GM21723 (cell line): ENCODE data around the gene MGAT4B.

ENCODE experiments used
- ATAC-seq: cut with Tn5 transposase; IDR thresholded peaks from one replicate; pipeline ENCODE4 v1.9.1; 2021; ENCODE audit warnings: mild to moderate bottlenecking, moderate library complexity; ENCODE audit not compliant: unreplicated experiment

Gene MGAT4B

DNA sequence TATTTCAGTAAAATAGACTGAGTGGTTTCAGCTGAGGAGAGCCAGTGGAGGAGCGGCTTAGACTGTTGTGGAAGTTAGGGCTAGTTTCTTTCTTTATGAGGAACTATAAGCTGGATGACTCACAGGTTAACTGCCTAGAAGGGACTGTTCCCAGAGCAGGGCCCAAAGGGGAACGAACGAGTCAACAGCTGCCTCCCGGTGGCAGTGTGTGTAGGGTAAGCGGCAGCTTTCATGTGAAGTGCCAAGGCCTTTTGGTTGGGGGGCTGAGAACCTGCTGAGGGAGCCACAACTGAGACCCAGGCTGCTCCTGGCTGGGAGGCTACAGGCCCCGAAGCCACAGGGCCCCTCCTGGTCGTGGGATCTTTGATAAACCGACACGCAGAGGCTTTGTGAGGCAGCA lies 21.0 kb upstream of the MGAT4B start:
- ATAC-seq = no peak

DNA sequence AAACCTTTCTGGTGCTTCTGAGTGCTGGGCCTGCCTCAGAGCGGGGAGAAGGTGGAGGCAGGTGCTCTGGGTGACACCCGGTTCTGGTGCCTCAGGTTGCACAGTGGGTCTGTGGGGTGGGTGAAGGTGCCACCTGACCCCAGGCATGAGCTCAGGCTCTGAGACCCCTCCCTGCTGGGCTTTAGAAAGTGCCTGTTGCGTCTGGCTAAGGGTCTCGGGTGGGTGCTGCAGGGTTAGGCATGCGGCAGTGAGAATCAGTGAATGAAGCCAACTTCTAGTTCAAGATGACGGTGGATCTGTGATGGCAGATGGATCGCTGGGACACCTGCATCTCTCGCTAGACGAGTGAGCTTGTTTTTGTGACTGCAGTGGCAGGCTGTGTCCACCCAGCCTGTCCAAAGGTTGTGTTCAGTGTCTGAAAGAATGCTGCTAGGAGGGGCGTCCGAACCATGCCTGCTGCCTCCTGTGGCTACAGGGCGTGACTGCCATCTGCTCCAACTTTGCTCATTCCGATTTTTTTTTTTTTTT lies 19.1 kb upstream of the MGAT4B start:
- no peak for ATAC-seq

DNA sequence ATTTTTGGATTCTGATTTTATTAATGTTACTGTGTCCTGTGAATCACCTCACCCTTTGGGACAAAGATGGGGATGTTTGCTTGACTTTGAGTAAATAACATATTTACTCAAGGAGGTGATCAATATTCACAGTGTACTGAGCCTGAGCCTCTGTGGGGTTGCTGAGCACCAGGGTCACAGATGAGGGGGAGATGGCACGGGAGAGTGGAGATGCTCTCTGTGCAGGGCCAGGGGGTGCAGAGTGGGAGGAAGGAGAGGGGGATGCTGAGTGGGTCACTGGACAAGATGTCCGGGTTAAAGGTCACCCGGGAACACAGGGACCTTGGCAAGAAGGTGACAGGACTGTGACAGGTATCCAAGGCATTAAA lies 18.1 kb upstream of the MGAT4B start:
- no peak for ATAC-seq

DNA sequence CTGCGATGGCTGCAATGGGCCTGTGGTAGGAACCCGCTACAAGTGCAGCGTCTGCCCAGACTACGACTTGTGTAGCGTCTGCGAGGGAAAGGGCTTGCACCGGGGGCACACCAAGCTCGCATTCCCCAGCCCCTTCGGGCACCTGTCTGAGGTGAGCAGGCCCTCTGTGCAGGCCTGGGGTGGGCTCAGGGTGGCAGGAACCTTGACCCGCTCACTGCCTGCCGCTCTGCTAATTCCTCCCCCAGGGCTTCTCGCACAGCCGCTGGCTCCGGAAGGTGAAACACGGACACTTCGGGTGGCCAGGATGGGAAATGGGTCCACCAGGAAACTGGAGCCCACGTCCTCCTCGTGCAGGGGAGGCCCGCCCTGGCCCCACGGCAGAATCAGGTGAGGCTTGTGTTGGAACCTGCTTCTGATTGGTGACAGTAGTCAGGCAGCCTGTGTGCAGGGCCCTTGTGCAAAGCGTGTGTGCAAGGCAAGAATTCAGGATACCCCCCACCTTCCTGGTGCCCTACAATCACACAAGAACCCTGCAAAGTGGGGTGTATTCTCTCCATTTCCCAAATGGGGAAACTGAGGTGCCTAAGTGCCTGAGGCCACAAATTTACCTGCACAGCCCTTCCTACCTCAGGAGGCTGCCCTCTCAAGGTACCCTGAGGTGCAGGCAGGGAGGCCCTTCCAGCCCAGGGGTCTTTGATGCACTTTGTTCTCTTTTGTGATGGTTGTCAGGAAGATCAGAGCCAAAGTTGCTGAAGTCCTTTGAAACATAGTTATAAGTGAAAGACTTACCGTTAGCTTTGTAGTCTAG lies 17.5 kb upstream of the MGAT4B start:
- no peak for ATAC-seq

DNA sequence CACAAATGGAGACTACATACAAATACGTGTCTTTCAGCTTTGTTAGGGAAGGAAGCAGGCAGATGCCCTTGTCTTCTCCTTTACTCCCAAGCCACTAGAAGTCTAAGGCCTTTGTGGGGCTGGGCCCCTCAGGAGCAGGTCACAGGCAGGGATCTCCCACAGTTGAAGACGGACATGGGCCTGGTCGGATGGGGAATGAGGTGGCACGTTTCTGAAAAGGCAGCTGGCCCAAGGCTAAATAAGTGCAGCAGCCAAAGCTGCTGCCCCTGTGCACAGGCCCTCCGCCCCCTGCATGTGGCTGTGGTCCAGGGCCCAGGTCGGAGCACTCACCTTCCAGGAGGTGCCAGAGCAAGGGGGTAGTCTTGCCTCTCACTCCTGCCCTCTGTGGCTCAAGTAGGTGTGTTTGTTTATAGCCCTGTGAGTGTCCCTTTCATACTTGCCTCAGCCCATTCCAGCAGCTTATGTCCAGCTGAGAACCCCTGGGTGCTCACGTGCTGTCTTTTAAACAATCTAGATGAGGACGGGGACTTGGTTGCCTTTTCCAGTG lies 15.9 kb upstream of the MGAT4B start:
- no peak for ATAC-seq

DNA sequence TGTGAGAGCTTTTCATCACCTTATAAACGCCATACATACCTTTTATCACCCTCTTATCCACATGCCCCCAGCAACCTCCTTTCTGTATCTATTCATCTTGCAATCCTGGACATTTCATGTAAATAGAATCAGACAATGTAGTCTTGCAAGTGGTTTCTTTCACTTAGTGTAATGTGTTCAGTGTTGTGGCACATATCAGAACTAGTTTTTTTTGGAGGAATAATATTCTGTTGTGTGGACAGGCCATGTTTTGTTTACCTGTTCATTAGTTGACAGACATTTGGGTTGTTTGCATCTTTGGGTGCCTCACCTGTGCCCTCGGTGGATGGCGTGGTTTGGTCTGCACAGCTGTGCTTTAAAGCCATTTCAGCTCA lies 15.4 kb upstream of the MGAT4B start:
- ATAC-seq = no peak

DNA sequence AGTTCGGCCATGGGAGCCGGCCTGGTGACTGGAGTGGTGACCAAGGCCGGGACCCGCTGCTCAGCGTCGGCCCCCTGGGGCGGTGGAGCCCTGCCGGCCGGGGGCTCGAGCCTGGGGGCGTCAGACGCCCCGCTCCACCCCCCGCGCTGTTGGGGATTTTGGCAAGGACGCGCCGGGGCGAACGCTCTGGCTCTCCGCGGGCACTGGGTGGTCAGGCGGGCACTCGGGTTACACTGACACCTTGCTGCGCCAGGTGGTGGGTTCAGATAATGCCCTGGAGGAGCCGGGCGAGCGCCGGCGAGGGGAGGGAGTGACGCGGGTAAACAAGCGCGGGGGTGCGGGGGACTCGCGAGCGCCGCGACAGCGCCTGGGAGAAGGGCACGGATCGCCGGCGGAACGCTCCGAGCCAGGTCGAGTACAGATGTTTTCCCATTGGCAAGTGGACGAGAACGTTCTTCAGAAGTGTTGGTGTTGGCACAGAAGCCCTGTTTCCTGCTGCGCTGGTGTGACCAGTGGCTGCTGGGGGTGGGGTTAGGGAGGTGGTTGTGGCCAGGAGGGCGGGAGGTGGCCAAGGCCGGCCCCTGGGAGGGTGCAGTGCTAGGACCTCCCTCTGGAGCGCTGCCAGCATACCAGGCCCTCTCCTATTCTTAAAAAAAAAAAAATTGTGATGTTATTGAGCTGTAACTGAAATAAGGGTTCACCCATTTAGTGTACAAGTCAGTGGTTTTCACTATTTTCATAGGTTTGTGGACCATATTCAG lies 14.8 kb upstream of the MGAT4B start:
- ATAC-seq = peak; percentile 48

DNA sequence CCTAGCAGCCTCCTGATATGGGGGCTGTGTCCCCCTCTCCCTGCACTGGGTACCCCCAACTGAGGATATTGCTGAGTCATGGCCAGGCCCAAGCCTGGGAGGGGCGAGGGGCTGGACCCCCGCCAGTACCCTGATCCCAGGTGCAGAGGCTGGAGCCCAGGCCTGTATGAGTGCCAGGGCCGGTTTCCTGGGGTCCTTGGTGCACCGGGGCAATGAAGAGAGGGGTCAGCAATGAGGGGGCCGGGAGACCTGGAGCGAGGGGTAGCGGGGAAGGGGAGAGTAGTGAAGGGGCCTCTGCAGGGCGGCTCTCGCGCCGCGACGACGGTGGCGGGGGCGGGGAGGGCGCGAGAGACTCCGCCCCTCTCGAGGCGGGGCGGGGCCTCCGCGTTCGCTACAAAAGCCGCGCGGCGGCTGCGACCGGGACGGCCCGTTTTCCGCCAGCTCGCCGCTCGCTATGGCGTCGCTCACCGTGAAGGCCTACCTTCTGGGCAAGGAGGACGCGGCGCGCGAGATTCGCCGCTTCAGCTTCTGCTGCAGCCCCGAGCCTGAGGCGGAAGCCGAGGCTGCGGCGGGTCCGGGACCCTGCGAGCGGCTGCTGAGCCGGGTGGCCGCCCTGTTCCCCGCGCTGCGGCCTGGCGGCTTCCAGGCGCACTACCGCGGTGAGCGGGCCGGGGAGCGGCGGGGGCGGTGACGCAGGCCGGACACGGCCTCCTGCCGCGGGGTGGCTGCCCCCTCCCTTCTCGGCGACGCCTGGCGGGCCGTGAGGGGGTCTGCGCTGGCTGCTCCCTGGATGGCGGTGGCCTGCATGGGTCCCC lies 14.0 kb upstream of the MGAT4B start, which contains the start of gene SQSTM1:
TSS of gene SQSTM1 (plus strand) at position 423 of the 815 bp plus-strand sequence. CDS start at position 455, 32 bp downstream.
- ATAC-seq = peak; percentile 39

DNA sequence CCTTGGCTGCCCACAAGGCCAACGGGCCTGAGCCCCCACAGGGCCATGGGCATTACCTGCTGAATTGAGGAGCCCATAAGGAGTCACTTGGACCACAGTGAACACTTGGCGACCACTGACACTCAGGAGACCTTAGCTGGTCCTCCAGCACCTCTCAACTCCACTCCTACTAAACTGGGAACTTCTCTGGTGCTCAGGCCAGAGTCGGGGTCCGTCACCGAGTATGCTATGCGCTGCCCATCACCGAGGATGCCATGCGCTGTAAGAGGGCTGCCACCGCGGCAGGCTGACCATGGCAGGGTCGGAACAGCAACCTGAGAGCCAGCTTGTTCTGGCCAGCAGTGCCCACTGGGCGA lies 13.4 kb upstream of the MGAT4B start:
- ATAC-seq = no peak

DNA sequence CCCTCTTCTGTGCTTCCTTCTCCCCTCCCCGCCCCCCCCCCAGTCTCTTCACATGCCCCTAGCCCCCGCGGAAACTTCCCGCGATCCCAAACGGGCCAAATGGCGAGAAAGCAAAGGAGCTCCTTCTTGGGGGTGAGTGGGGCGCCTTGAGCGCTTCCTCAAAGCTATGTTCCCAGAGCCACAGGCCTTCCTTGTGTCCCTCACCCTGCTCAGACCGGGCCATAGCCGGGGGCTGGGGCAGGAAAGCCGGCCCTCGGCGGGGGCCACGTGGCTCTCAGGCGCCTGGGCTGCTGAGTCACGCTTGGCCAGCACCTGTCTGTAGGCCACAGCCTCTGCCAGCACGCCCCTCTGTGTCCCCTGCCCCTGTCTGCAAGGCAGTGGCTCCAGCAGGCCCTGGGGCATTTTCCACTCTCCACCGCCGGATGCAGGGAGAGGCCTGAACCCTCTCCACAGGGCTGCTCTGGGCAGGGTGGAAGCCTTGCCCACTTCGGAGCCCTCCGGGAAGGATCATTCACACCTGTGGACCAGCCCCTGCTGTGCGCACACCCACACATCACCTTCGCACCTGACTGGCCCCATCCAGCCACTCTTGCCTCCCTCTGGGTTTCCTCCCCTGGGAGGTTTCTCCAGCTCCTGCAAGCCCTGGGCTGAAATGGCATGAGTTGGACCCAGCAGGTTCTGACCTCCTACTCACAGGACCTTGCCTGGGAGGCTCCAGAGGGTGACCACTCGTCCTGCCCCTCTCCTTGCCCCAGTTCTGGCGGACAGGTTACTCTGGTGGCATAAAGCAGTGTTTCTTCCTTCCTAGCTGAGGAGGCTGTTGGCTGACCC lies 12.8 kb upstream of the MGAT4B start:
- no peak for ATAC-seq

DNA sequence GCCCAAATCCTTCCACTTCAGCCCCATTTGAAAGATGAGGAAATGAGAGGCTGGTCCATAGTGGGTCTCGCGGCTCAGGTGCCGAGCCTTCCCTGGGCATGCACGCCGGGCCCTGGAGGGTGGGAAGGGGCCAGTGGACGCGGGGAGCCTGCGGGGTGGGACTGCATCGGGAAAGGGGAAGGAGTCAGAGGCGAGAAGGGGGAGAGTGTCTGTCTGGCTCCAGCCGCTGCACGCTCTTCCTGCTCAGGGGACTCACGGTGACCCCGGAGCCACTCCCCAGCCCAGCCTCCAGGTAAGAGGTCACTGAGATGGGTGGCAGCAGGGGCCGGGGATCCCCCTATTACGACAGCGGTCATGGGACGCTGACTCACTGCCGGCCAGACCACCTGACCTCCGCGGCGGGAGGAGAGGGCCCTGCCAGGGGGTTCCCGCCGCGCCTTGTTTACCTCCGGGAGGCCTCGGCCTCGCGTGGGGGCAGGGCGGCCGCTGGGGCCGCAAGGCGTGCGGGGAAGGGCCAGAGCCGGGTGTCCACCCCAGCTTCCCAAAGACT lies 12.2 kb upstream of the MGAT4B start:
- ATAC-seq = peak; percentile 66

DNA sequence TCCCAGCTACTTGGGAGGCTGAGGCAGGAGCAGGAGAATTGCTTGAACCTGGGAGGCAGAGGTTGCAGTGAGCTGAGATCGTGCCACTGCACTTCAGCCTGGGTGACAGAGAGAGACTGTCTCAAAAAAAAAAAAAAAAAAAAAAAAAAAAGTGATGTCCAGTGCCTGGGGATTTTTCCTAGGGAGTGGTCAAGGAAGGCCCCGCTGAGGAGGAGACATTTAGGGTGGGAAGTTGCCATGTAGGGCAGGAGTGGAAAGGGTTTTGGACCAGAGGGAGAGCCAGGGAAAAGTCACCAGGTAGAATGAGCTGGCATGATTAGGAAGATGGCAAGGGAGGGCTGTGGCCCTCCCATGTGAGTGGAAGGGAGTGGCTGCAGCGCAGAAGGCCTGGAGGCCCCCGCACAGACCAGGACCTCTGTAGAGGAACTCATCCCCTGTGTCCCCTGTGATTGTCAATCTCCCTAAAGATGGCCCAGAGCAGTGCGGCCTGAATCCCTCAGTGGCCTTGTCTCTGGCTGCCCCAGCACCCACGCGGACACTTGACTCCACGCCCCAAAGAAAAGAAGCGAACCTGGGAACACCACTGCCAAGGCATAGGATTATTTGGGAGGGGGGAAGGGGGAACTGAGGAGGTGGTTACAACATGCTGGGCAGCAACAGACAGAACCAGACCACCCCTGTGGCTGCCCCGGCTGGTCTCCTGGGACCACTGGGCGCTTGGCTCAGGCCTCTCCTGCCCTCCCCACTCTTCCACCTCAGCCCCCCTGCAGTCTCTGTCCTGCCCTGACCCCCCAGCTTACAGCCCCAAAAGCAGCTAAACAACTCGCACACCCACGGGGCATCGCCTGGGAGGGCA lies 11.5 kb upstream of the MGAT4B start:
- no peak for ATAC-seq

DNA sequence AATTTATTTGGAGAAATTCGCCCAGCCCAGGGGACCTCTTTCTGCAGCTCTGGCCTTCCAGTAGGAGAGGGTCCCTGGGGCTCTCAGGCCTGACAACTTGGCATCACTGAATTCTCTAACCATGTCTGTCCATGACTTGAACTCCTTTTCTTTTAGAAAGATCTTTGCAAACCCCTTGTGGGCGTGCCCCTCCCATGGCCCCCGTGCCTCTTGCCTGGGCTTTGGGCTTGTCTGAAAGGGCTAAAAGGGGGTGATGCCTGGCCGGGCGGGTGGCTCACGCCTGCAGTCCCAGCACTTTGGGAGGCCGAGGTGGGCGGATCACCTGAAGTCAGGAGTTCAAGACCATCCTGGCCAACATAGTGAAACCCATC lies 10.8 kb upstream of the MGAT4B start:
- no peak for ATAC-seq

DNA sequence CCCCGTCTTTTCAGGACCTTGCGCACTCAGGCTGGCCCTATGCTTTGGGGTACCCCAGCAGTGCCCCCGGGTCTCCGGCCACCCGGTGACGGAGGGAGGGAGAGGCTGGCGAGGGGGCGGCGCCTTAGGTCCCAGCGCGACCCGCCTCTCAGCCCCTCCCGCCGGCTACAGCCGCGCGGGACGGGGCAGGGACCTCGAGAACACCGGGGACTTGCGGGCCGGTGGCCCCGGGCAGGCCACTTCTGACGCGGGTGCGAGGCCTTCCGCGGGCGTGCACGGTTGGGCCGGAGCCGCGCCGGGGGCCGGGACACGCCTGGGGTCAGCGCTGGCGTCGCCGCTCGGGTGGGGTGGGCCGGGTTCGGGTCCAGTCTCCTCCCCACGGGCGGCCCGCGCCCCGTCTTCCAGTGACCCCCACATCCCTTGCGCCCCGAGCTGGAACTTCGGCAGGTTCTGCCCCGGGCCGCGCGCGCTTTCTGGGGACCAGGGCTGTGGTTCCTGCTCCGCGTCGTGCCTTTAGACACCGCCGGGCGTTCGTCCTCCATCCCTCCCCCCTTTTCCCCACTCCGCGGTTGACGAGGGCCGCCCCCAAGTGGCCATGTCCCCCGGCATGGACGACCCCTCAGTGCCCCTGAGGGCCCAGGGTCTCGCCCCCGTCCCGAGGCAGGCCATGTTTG lies 10.3 kb upstream of the MGAT4B start:
- ATAC-seq = no peak

DNA sequence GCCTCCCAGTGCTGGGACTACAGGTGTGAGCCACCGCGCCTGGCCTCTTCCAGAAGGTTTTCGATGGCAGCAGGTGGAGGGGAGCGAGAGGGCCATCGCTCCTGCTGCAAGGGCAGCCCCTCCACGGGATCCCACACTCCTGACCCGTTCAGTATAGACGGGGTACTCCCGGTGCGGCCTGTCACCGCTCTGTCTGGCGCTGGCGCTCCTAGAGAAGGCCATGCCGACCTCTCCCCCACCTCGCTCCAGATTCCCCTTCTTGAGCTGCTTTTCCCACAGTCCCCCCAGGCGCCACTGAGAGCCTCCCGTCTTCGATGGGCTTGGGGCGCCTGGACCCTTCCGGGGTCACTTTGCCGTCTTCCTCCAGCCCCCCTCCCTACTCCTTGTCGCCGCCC lies 9.7 kb upstream of the MGAT4B start:
- no peak for ATAC-seq

DNA sequence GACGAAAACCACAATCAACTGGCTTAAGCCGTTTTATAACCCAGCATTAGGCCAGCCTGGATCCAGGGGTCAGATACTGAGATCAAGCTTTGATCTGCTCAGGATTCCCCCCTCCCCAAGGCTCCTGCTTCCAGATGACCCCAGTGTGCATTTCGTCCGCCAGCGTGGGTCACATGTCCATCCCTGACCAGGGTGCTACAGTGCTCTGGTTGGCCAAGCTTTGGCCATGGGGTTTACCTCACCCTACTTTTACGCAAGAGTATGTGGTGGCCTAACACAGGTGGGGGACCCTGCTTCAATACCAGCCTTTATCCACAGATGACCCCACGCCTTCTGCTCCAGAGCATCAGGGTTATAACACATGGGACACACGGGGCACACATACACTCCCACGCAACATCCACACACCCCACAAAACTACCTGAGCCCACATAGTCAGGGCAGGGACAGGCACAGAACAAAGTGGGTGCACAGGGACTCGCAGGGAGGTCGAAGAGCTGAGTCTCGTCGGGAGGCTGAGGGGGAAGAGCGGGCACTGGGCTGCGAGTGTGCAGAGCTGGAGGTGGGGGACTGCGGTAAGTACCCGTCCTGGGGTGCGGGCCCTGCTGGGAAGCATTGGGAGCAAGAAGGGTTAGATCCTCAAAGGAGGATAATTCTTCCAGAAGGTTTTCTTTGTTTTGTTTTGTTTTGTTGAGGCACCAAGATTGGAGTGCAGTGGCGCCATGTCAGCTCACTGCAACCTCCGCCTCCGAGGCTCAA lies 9.0 kb upstream of the MGAT4B start:
- ATAC-seq = no peak

DNA sequence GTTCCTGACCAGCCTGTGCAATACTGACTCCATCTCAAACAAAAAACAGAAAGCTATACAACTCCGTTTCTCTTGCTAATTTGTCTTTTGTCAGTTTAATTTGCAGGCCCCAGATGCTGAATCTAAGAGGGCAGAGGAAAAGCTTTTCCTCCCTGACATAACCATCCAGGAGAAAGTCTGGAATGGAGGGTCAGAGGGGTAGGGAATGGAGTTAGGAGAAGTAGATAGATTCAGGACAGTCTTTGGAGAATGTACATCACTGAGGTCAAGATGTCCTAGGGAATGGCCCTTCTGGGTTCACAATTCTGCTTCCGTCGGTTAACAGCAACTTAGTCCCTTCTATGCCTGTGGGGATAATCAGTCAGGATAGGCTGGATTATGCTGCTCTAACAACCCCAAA lies 7.4 kb upstream of the MGAT4B start:
- no peak for ATAC-seq
